Loucy (cell line): ENCODE results near the gene CAPN10.

Source experiments
- H2AFZ ChIP-seq: fragments of 200-600 bp; sonication (generic); 2 replicates; pipeline ENCODE4 v1.6.0; 2016; ENCODE audit warnings: antibody characterized with exemption, mild to moderate bottlenecking, low read length, moderate library complexity
- H3F3A ChIP-seq: fragments of 200-600 bp; 2 replicates; pipeline ENCODE4 v1.6.0; 2016; ENCODE audit warnings: antibody characterized with exemption, low read depth, mild to moderate bottlenecking
- H3K27me3 ChIP-seq: fragments of 200-600 bp; sonication (generic); 2 replicates; pipeline ENCODE4 v1.6.1; 2014; ENCODE audit warnings: low read length, mild to moderate bottlenecking; ENCODE audit not compliant: insufficient read depth, poor library complexity, severe bottlenecking
- H3K36me3 ChIP-seq: fragments of 200-600 bp; sonication (generic); 2 replicates; pipeline ENCODE4 v1.6.1; 2016; ENCODE audit warnings: low read length; ENCODE audit not compliant: insufficient read depth
- H3K4me1 ChIP-seq: fragments of 200-600 bp; sonication (generic); 2 replicates; pipeline ENCODE4 v1.5.1; 2014; ENCODE audit warnings: low read length, mild to moderate bottlenecking; ENCODE audit not compliant: insufficient read depth, poor library complexity, severe bottlenecking
- H3K4me2 ChIP-seq: fragments of 200-600 bp; sonication (generic); 2 replicates; pipeline ENCODE4 v1.6.0; 2014; ENCODE audit warnings: antibody characterized with exemption, low read length, low read depth, mild to moderate bottlenecking; ENCODE audit not compliant: poor library complexity, severe bottlenecking
- H3K4me3 ChIP-seq: fragments of 200-600 bp; sonication (generic); 2 replicates; pipeline ENCODE4 v1.5.1; 2014; ENCODE audit warnings: low read length, mild to moderate bottlenecking, mixed read lengths; ENCODE audit not compliant: poor library complexity, severe bottlenecking
- H3K79me2 ChIP-seq: fragments of 200-600 bp; sonication (generic); 2 replicates; pipeline ENCODE4 v1.6.1; 2014; ENCODE audit warnings: low read length; ENCODE audit not compliant: insufficient read depth
- H3K9ac ChIP-seq: fragments of 200-600 bp; sonication (generic); 2 replicates; pipeline ENCODE4 v1.6.0; 2014; ENCODE audit warnings: mild to moderate bottlenecking, low read depth, low read length, moderate library complexity; ENCODE audit not compliant: poor library complexity, severe bottlenecking
- H3K9me2 ChIP-seq: fragments of 200-600 bp; sonication (generic); replicated peaks from 2 replicates; pipeline ENCODE4 v1.6.1; 2016; ENCODE audit warnings: low read depth, low read length, mixed read lengths
- H3K9me3 ChIP-seq: fragments of 200-600 bp; sonication (generic); 2 replicates; pipeline ENCODE4 v1.6.1; 2014; ENCODE audit warnings: mild to moderate bottlenecking, antibody characterized with exemption, low read length, low read depth; ENCODE audit not compliant: insufficient read depth
- H4K20me1 ChIP-seq: fragments of 200-600 bp; sonication (generic); 2 replicates; pipeline ENCODE4 v1.6.0; 2014; ENCODE audit warnings: antibody characterized with exemption, low read length, mild to moderate bottlenecking; ENCODE audit not compliant: insufficient read depth, poor library complexity, severe bottlenecking
- EZH2phosphoT487 ChIP-seq: fragments of 200-600 bp; IDR thresholded peaks from 2 replicates; pipeline ENCODE4 v1.6.1; 2018; ENCODE audit warnings: antibody characterized with exemption, mild to moderate bottlenecking, moderate library complexity, borderline replicate concordance
- TF ChIP-seq, protein P1 (sequence below): fragments of 200-600 bp; sonication (generic); conservative IDR thresholded peaks from 2 replicates; pipeline ENCODE4 v1.5.1; 2014; ENCODE audit warnings: mild to moderate bottlenecking, antibody characterized with exemption, low read length

CAPN10 gene

DNA sequence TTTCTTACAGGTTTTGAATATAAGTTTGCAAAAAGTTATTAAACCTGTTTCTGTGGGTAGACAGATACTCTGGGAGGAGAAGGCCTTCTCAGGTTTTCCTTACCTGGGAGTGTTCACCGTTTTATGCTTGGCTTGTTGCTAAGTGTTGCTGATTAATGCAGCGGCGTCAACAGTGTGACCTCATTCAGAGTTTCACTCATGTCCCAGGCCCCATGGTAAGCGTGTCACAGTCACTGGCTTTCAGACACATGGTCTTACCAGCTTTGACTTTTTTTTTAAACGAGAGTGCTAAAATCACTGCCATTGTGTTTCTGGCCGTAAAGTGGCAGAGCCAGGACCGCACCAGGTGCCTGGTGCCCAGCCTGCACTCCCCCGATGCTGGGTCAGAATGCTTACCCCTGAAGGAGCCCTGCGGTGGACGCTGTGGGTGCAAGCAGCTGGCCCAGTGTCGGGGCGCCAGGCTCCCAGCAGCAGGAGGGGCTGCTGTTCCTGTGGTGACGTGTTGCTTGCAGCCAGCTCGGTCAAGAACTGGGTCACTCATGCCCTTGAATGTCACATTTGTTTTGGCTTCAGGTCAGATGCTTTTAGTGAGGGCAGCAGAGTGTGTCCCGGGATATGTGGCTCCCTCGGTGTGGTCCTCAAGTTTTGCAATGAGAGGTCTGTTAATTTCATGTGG, 3.5 kb downstream of the CAPN10 start:
- no peak for TF ChIP-seq EZH2phosphoT487
- TF ChIP-seq, protein P1, sequence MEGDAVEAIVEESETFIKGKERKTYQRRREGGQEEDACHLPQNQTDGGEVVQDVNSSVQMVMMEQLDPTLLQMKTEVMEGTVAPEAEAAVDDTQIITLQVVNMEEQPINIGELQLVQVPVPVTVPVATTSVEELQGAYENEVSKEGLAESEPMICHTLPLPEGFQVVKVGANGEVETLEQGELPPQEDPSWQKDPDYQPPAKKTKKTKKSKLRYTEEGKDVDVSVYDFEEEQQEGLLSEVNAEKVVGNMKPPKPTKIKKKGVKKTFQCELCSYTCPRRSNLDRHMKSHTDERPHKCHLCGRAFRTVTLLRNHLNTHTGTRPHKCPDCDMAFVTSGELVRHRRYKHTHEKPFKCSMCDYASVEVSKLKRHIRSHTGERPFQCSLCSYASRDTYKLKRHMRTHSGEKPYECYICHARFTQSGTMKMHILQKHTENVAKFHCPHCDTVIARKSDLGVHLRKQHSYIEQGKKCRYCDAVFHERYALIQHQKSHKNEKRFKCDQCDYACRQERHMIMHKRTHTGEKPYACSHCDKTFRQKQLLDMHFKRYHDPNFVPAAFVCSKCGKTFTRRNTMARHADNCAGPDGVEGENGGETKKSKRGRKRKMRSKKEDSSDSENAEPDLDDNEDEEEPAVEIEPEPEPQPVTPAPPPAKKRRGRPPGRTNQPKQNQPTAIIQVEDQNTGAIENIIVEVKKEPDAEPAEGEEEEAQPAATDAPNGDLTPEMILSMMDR: no peak
- no peaks in the 10 kb centered on the region for H3K9me3 ChIP-seq
- H3K9me2 ChIP-seq: no peaks in the 10 kb centered on the region
- H2AFZ ChIP-seq: no peak overlapping the region
- no peak overlapping the region for H3K9ac ChIP-seq
- peaks cover 3% of the 10 kb centered on the region; the same call in 1 of the 2 replicates for H3K36me3 ChIP-seq
- H3K4me2 ChIP-seq: peak overlapping the region; percentile 97
- peaks cover 70% of the 10 kb centered on the region for H3K79me2 ChIP-seq
- no peaks in the 10 kb centered on the region for H3K27me3 ChIP-seq
- no peak overlapping the region for H3K4me3 ChIP-seq
- H3K4me1 ChIP-seq: peaks cover 22% of the 10 kb centered on the region
- H3F3A ChIP-seq: no peaks in the 10 kb centered on the region
- peaks cover 48% of the 10 kb centered on the region for H4K20me1 ChIP-seq

DNA sequence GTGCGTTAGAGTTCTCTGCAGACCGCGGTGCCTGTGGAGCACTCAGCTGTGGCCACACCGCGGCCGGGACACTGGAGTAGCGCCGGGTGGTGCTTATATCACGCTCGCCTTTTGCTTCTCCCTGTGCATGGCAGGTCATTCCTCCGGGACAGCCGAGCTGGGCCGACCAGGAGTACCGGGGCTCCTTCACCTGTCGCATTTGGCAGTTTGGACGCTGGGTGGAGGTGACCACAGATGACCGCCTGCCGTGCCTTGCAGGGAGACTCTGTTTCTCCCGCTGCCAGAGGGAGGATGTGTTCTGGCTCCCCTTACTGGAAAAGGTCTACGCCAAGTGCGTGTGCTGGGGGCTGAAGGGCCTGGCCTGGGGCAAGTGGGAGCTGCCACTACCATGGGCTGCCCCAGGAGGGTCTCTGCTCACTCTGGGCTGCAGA, 4.2 kb downstream of the CAPN10 start:
- H3K4me2 ChIP-seq: no peak overlapping the region
- TF ChIP-seq, protein P1: no peak
- TF ChIP-seq EZH2phosphoT487: no peak
- H4K20me1 ChIP-seq: peaks cover 41% of the 10 kb centered on the region
- peaks cover 63% of the 10 kb centered on the region for H3K79me2 ChIP-seq
- H3K9ac ChIP-seq: no peak overlapping the region
- no peaks in the 10 kb centered on the region for H3K9me3 ChIP-seq
- no peak overlapping the region for H2AFZ ChIP-seq
- peaks cover 3% of the 10 kb centered on the region; the same call in 1 of the 2 replicates for H3K36me3 ChIP-seq
- H3K4me3 ChIP-seq: no peak overlapping the region
- no peaks in the 10 kb centered on the region for H3F3A ChIP-seq
- H3K27me3 ChIP-seq: no peaks in the 10 kb centered on the region
- peaks cover 17% of the 10 kb centered on the region for H3K4me1 ChIP-seq
- H3K9me2 ChIP-seq: no peaks in the 10 kb centered on the region

DNA sequence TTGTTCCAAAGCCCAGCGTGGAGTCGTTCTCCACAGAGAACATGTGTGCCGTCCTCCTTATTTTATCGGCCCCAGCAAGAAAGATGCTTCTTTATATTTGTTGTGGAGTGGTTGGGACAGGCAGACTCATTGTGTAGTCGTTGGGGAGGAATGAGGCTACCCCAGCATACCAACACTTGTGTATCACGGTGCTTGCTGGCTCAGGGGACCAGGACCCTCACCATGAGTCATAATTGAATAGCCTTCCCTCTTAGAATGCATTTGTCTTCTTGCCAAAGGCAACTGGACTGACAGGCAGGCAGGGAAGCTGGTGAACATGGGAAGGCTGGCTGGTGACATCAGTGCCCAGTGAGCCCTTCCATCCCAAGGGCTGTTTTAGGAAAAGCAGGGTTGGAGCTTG, 4.7 kb downstream of the CAPN10 start:
- no peak for TF ChIP-seq EZH2phosphoT487
- TF ChIP-seq, protein P1: no peak
- peaks cover 59% of the 10 kb centered on the region for H3K79me2 ChIP-seq

More for the DNA sequence above, 4.7 kb downstream of the CAPN10 start:
- Histone ChIP-seq H3K36me3 (peaks cover 3% of the 10 kb centered on the region; the same call in 1 of the 2 replicates), H2AFZ (no peak overlapping the region), H3K4me3 (no peak overlapping the region), H3K9me2 (no peaks in the 10 kb centered on the region), H3K27me3 (no peaks in the 10 kb centered on the region), H4K20me1 (peaks cover 42% of the 10 kb centered on the region), H3K4me2 (no peak overlapping the region), H3K9me3 (no peaks in the 10 kb centered on the region), H3K4me1 (peaks cover 17% of the 10 kb centered on the region), H3K9ac (no peak overlapping the region), H3F3A (no peaks in the 10 kb centered on the region)
